Measurements from ENCODE around the gene TPTE2.
"Not testable (repeated sequence)": the region's sequence is repeated elsewhere in the genome, so short reads cannot be mapped to it uniquely, and the experiment has no call there.

Gene TPTE2

DNA sequence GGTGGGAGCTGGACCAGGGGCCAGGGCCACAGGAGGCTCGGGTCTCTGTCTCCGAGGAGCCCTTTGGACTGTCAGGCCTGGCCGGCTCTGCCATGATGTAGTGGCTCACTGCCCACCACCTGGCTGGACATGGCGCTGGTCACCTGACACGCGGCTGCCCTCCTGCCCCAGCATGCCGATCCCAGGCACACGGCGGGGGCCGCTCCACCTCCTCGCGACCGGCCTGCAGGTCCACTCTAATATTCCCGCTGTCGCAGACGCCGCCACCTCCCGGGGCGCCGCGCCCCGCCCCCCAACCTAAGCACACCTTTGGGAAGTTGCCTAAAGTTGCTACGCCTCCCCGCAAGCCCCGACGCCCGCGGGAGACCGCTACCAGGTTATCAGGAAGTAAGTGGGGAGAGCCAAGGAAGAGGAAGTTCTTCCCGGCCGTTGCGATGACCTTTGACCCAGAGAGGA, at the start of gene TPTE2:
Gene TPTE2 (minus strand): TSS at position 406 of the 456 bp plus-strand sequence. CDS start 58,298 bp downstream, outside the sequence.
- DNase-seq = not testable (repeated sequence)

DNA sequence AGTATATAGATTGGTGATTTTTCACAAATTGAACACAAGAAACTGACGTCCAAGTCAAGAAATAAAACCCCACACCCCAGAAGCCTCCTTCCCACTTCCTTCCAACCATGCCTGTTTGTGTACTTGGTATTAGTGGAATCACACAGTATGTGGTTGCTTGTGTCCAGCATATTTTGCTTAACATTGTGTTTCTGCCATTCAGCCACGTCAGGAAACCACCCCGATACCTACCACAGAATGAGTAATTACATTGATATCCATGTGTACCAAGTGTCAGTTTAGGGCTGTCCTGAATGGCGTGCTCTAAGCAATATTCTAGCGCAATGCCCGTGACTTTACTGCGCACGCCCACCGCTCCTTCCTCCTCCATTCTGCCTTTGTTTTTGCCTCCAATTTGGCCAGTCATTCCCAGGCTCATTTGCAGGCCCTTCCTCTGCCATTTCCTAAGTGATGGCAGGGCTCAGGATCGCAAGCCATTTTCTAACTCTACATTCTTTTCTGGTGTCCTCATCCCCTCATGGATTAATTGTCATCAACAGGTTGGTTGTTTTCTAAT, 46.3 kb upstream of the TPTE2 start:
- no peak for DNase-seq

GRCh38 chr13:19606737-19607136, 45.4 kb upstream of the TPTE2 start:
- no peak for DNase-seq

DNA sequence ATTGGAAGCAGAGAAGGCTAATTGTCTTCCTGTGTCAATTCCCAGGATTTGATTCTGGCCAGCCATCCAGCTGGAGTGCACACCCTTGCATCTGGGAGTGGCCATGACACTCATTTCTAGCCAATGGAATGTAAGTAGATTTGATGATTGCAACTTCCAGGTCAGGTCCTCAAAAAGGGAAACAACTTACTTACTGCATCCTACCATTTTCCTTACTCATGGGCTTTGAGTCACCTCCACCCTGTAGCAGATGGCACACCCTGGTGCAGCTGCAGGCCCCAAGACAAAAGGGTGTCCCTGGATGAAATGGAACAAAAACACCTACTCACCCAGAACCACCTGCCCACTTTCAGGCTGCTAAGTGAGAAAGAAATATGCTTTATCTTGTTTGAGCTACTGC, 44.8 kb upstream of the TPTE2 start:
- DNase-seq = no peak

DNA sequence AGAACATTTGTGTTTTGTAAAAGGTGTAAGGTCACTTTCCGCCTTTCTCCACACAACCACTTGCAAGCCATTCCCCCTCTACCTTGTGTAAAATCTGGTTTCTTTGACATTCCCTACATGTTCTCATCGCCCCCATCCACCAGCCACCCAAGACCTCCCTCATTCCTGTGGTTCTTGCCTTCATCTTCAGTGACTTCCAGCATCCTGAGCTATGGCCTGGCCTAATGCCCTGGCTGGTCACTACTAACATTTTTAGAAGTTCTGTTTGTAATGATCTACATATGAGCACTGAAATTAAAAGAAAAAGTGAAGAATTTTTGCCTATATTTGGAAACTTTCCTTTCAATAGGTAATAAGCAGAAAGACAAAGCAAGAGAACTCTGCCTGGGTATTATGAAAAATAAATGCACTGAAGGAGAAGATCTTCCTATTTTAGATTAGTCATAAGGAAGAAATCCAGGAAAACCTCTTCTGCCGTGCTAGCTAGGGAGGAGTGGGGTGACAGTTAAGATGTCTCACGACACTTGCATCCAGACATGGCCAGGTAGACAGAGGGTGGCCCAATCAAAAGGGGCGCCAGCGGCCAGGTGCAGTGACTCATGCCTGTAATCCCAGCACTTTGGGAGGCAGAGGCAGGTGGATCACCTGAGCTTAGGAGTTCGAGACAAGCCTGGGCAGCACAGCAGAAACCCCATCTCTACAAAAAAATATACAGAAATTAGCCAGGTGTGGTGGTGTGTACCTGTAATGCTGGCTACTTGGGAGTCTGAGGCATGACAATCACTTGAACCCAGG, 44.0 kb upstream of the TPTE2 start:
- DNase-seq = no peak

DNA sequence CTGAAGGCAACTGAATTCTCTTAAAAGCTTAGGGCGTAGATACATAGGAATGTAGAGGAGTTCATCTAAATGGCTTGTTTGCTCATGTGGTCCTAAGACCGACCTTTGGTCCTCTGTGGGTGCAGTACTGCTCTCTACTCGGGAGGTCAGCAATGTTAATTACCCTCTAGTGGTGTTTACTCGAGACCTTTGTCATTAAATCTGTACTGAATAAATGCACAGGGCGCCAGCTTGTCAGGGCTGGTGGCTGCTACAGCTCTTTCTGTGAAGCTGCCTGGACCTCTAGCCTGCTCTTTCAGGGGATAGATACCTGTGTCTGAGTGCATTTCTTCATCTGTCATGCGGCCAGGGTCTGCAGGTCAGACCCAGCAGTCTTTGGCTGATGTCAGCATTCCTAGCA, 43.0 kb upstream of the TPTE2 start:
- DNase-seq = no peak

GRCh38 chr13:19601749-19602725, 40.7 kb upstream of the TPTE2 start:
- DNase-seq = no peak

- DNase-seq = no peak
These were observed 36.2 kb upstream of the TPTE2 start for GRCh38 chr13:19597523-19597922.

- no peak for DNase-seq
These were observed 35.6 kb upstream of the TPTE2 start for GRCh38 chr13:19596960-19597361.

GRCh38 chr13:19596086-19596485, 34.8 kb upstream of the TPTE2 start:
- no peak for DNase-seq

- DNase-seq = no peak
These were observed 31.4 kb upstream of the TPTE2 start for GRCh38 chr13:19592657-19593180.

DNA sequence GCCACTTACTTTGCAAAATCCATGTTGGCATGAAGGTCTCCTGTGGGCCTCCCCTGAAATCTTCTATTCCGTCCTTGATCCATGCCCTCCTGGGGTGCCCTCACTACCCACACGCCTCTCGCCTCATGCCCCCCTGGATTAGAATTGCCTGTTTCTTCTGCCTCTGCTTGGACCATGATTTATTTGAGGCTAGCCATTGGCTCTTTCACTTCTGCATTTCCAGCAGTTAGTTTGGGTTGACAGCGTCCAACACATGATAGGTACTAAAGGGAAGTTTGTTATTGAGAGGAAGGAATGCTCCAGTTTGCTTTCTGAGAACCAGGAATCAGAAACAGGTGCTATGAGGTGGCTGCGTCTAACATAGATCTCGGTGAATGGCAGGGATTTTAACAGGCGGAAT, 30.5 kb upstream of the TPTE2 start:
- DNase-seq = no peak

DNA sequence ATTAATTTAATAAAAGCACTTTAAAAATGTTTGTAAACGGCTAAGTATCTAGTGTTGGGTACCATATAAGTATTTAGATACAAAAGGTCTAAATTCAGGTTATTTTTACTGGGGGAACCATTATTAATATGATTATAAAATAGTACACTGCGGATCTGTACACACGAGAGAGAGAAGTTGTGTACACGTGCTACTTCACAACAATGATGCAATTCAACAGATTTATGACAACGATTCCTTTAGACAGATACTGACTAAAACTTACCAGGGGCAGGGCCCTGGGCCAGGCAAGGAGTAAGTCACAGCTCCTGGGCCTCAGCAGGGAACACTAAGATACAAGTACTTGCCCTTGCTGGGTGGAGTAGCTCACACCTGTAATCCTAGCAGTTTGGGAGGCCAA, 29.1 kb upstream of the TPTE2 start:
- DNase-seq = no peak

- DNase-seq = no peak
These were observed 28.0 kb upstream of the TPTE2 start for GRCh38 chr13:19589312-19589711.

GRCh38 chr13:19587635-19588300, 26.4 kb upstream of the TPTE2 start:
- DNase-seq = no peak

DNA sequence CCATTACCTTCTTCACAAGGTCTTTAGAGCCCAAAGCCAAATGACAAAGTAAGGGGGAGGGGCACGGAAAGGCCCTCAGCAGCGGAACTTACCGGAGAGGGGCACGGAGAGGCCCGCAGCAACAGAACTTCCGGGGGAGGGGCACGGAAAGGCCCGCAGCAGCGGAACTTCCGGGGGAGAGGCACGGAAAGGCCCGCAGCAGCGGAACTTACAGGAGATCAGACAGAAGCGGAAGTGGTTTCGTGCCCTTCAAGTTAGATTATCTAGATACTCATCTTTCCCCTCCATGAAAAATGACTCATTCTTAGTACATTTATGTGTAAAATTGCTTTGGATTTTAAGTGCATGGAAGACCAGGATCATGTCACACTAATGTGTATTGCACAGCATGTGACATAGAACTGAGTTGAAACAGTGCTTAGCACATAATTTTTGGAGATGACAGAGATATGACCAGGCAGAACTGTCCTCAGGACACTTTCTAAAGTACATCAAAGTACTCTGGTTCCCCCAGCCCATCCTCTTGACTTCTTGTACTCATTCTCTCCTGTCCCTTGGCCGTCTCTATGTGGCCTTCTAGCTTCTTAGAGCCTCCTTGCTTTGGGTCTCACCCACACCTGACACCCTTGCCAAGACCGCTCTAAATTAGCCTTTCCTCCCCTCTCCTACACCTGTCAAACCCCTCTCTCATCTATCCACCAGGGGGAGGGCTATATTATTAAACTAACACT, 25.7 kb upstream of the TPTE2 start:
- no peak for DNase-seq

DNA sequence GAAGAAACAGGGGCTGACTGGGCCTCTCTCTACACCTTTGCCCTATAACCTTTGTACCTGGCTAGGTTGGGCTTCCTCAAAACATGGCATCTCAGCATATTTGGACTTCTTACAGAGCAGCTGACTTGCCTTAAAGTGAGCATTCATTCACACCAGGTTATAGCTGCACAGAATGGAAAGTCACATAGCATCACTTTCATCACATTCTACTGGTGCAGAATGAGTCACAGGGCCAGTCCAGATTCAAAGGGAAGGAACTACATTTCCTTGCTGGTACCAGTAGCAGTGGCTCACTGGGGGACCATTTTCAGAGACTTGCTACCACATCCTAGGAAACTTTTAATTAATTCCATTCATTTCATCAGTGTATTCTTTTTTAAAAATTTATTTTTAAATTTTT, 20.3 kb upstream of the TPTE2 start:
- DNase-seq = no peak

- DNase-seq = no peak
These were observed 13.9 kb upstream of the TPTE2 start for GRCh38 chr13:19575230-19575629.

GRCh38 chr13:19573120-19573716, 11.9 kb upstream of the TPTE2 start:
- DNase-seq = no peak

DNA sequence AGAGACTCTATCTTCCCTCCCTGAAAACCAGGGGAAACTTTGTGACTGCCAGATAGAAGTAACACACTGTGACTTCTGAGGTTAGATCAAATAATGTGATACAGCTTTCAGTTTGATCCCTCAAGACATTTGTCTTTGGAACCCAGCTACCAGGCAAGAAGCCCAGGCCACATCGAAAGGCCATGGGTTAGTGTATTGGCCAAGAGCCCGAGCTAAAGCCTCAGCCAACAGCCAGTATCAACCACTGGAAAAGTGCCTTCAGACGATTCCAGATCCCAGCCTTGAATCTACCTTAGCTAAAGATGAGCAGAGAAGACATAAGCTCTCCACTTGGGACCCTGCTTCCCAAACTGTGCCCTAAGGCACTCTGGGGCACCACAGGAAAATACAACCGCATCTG, 10.9 kb upstream of the TPTE2 start:
- no peak for DNase-seq

GRCh38 chr13:19567820-19568534, 6.6 kb upstream of the TPTE2 start:
- no peak for DNase-seq
